Endothelial cell of umbilical vein (primary cell): ENCODE measurements around the gene ATP2A2. TPM values are rescaled to one million over a fixed set of nuclear protein-coding genes. Genes with fewer than 3 reads are reported as not detected.

Source experiments
- BruUV-seq: library from RNA; stranded (reverse); fragments of 400-500 nt; replicated peaks from 2 replicates; lab custom pipeline; 2021; lab: Mats Ljungman, UMichigan
- CTCF ChIA-PET: fragments of 300-600, 350-600 bp; sonication (Branson Sonifier 250); formaldehyde crosslinking; loops from one replicate; lab custom pipeline; 2021; ENCODE audit warnings: antibody characterized with exemption, inconsistent platforms; lab: Charles Lee
- POLR2A ChIA-PET: fragments of 300-600, 350-600 bp; sonication (Branson Sonifier 250); formaldehyde crosslinking; loops from one replicate; lab custom pipeline; 2021; ENCODE audit warnings: antibody characterized with exemption, inconsistent platforms; lab: Charles Lee
- DNase-seq: peaks from one replicate; pipeline ENCODE4 v3.0.0-alpha.2; 2011; ENCODE audit warnings: low read depth, low spot score
- FAIRE-seq: peaks from 2 replicates; lab custom pipeline; 2011; peaks lifted over from hg19 to GRCh38; lab: Jason Lieb, UNC
- H2AFZ ChIP-seq: 2 replicates; pipeline ENCODE4 v1.6.0; 2012; ENCODE audit warnings: low read depth, low read length, control low read depth, inconsistent platforms
- H3K27ac ChIP-seq: 2 replicates; pipeline ENCODE4 v1.5.1; 2011; ENCODE audit warnings: low read depth, mild to moderate bottlenecking, control low read depth, low read length, moderate library complexity; ENCODE audit not compliant: insufficient read depth
- H3K27me3 ChIP-seq, 2 experiments: 2 replicates each; pipeline versions ENCODE4 v1.6.0 to v1.6.1; 2011; ENCODE audit warnings: low read length in 2 of 2, mixed read lengths in 1 of 2; ENCODE audit not compliant: control insufficient read depth in 2 of 2, insufficient read depth in 2 of 2
- H3K36me3 ChIP-seq, 2 experiments: 2 replicates in 1 of 2; 3 replicates in 1 of 2; pipeline ENCODE4 v1.5.1; 2011; ENCODE audit warnings: low read length in 2 of 2, mild to moderate bottlenecking in 1 of 2, moderate library complexity in 1 of 2; ENCODE audit not compliant: control insufficient read depth in 2 of 2, insufficient read depth in 2 of 2; ENCODE audit errors: extremely low read depth in 1 of 2
- H3K4me1 ChIP-seq: 3 replicates; pipeline ENCODE4 v1.5.1; 2011; ENCODE audit warnings: mild to moderate bottlenecking, low read length; ENCODE audit not compliant: control insufficient read depth, insufficient read depth; ENCODE audit errors: extremely low read depth
- H3K4me2 ChIP-seq: 2 replicates; pipeline ENCODE4 v1.6.1; 2011; ENCODE audit warnings: low read length, control low read depth, mixed read lengths; ENCODE audit not compliant: insufficient read depth
- H3K4me3 ChIP-seq, 3 experiments: fragments of 200-600 bp in 1 of 3; sonication (generic), shearing (Covaris generic) in 1 of 3; replicated peaks in 1 of 3; 2 replicates each; pipeline ENCODE4 v1.5.1; 2011 to 2016; ENCODE audit warnings: control low read depth in 3 of 3, low read length in 3 of 3, mild to moderate bottlenecking in 2 of 3, inconsistent platforms in 1 of 3, low read depth in 1 of 3, moderate library complexity in 1 of 3; ENCODE audit not compliant: insufficient read depth in 1 of 3
- H3K79me2 ChIP-seq: 2 replicates; pipeline ENCODE4 v1.6.0; 2012; ENCODE audit warnings: low read length, inconsistent platforms; ENCODE audit not compliant: control insufficient read depth, insufficient read depth
- H3K9ac ChIP-seq: replicated peaks from 2 replicates; pipeline ENCODE3; 2011; ENCODE audit warnings: low read length, control low read depth; ENCODE audit not compliant: insufficient read depth; ENCODE audit errors: extremely low read depth
- H3K9me1 ChIP-seq: replicated peaks from 3 replicates; pipeline ENCODE4 v1.6.0; 2011; ENCODE audit warnings: mild to moderate bottlenecking, low read length; ENCODE audit not compliant: control insufficient read depth, insufficient read depth; ENCODE audit errors: extremely low read depth
- H3K9me3 ChIP-seq: replicated peaks from 2 replicates; pipeline ENCODE4 v1.5.1; 2012; ENCODE audit warnings: low read length, inconsistent platforms; ENCODE audit not compliant: control insufficient read depth, insufficient read depth
- H4K20me1 ChIP-seq: replicated peaks from 2 replicates; pipeline ENCODE3; 2011; ENCODE audit warnings: mild to moderate bottlenecking, low read length; ENCODE audit not compliant: control insufficient read depth, insufficient read depth; ENCODE audit errors: extremely low read depth
- EZH2 ChIP-seq: IDR thresholded peaks from 2 replicates; pipeline ENCODE4 v1.6.1; 2012; ENCODE audit warnings: borderline replicate concordance, low read depth, mild to moderate bottlenecking, moderate library complexity, low read length, inconsistent platforms; ENCODE audit not compliant: severe bottlenecking
- FOS ChIP-seq: IDR thresholded peaks from 2 replicates; pipeline ENCODE4 v1.6.1; 2011; ENCODE audit warnings: mild to moderate bottlenecking, low read length, moderate library complexity, borderline replicate concordance; ENCODE audit not compliant: insufficient read depth
- GATA2 ChIP-seq: IDR thresholded peaks from 2 replicates; pipeline ENCODE4 v1.7.0; 2011; ENCODE audit warnings: low read depth, mild to moderate bottlenecking, moderate library complexity, mixed read lengths, low read length; ENCODE audit not compliant: insufficient read length, insufficient read depth
- JUN ChIP-seq: IDR thresholded peaks from 2 replicates; pipeline ENCODE4 v1.6.1; 2011; ENCODE audit warnings: borderline replicate concordance, low read depth; ENCODE audit not compliant: insufficient read length, insufficient read depth
- MAX ChIP-seq: IDR thresholded peaks from 2 replicates; pipeline ENCODE4 v1.6.1; 2011; ENCODE audit not compliant: insufficient read depth, insufficient read length
- MYC ChIP-seq: IDR thresholded peaks from one replicate; pipeline ENCODE4 v1.6.1; 2011; ENCODE audit warnings: mild to moderate bottlenecking, low read depth, low read length
- POLR2A ChIP-seq: IDR thresholded peaks from 2 replicates; pipeline ENCODE4 v1.6.1; 2012; ENCODE audit warnings: low read depth, mild to moderate bottlenecking, control low read depth, low read length
- POLR2AphosphoS5 ChIP-seq: IDR thresholded peaks from 2 replicates; pipeline ENCODE4 v1.6.1; 2012; ENCODE audit warnings: low read depth, mild to moderate bottlenecking, control low read depth, low read length, moderate library complexity; ENCODE audit not compliant: insufficient read depth
- dilution Hi-C: fragments of 300-500 bp; cut with MboI; formaldehyde crosslinking; loops from one replicate; pipeline ENCODE4 v1.15.0; 2019; ENCODE audit warnings: low sequenced_read_pairs; ENCODE audit not compliant: extremely low pct_ligation_motif_present
- intact Hi-C: fragments of 100-400 bp; cut with micrococcal nuclease; formaldehyde crosslinking; loops from one replicate; pipeline ENCODE4 v1.10.0; 2022
- polyA plus RNA-seq, 4 experiments: library from polyadenylated mRNA; depleted of rRNA in 3 of 4; stranded (reverse) in 3 of 4; unstranded in 1 of 4; fragments of >200 nt; gene quantifications; 2 replicates each; pipeline versions ENCODE4 v1.2.1 to v1.2.3, GENCODE V29; 2011 to 2012; ENCODE audit warnings: missing spikeins in 1 of 4
- total RNA-seq: library from RNA; stranded (reverse); gene quantifications from 2 replicates; pipeline ENCODE4 v1.2.3, GENCODE V29; 2021
- TF ChIP-seq, protein P1 (sequence below), 2 donors: IDR thresholded peaks; 1 replicate in 1 of 2; 2 replicates in 1 of 2; pipeline ENCODE4 v1.5.1; 2011; ENCODE audit warnings: low read length in 2 of 2, mild to moderate bottlenecking in 2 of 2, moderate library complexity in 2 of 2, control low read depth in 1 of 2, inconsistent platforms in 1 of 2, low read depth in 1 of 2; ENCODE audit not compliant: insufficient read depth in 1 of 2; ENCODE audit errors: extremely low read depth in 1 of 2

Gene ATP2A2
- total and polyA plus RNA-seq, 2 donors (not counting 3 experiments of a cell fraction or from before 2014, with no cell fraction given): 102 to 239 TPM

DNA sequence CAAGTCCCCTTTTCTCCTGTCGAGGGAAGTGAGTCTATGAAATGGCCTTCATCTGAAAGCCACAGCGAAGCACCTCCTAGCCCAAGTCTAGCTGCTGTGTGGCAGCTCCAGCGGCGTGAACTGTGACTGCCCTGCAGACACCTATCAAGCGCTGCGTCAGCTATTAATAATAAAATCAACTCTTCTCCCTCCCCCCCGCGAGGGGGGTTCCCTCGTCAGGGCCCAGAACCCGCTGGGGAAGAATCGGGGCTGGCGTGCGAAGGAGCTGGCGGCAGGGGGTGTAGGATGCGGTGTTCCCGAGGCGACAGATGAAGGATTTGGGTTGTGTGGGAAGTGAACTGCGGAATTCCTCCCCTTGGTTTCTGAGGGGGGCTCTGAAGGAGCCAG is 662 bp upstream of the ATP2A2 start:
- POLR2A ChIA-PET: interaction anchor here (0.5 to 1.0 kb wide), 3 partner anchors 33 to 202 kb away, joined by 3 to 5 read pairs (median 4); no protein-coding TSS in a partner anchor
- FAIRE-seq (peak; percentile 64), DNase-seq (peak; percentile 66)
- H3K36me3 ChIP-seq: peaks cover 0 to 10% of the 10 kb centered on the region in 2 experiments
- H4K20me1 ChIP-seq: peaks cover 9% of the 10 kb centered on the region
- no peaks in the 10 kb centered on the region for H3K9me3 ChIP-seq
- dilution Hi-C loops: no loop called here
- intact Hi-C loops: loop anchor here (1.0 to 5.0 kb wide), 5 partner anchors 9 to 158 kb away; partner anchors contain the start of genes ANAPC7 and IFT81
- H3K4me1 ChIP-seq: peaks cover 36% of the 10 kb centered on the region
- CTCF ChIA-PET: interaction anchor here (0.7 to 3.0 kb wide), 16 partner anchors 9 to 182 kb away, joined by 3 to 16 read pairs (median 3); partner anchors contain the start of gene ARPC3
- H3K27me3 ChIP-seq: no peaks in the 10 kb centered on the region
- peak overlapping the region; percentile 61 for H3K27ac ChIP-seq
- H3K79me2 ChIP-seq: peaks cover 39% of the 10 kb centered on the region
- BruUV-seq: TSS peak; percentile 72
- TF ChIP-seq MYC (no peak), EZH2 (no peak), FOS (no peak), GATA2 (no peak), JUN (no peak), POLR2AphosphoS5 (no peak), MAX (no peak), POLR2A (no peak)
- TF ChIP-seq, protein P1, sequence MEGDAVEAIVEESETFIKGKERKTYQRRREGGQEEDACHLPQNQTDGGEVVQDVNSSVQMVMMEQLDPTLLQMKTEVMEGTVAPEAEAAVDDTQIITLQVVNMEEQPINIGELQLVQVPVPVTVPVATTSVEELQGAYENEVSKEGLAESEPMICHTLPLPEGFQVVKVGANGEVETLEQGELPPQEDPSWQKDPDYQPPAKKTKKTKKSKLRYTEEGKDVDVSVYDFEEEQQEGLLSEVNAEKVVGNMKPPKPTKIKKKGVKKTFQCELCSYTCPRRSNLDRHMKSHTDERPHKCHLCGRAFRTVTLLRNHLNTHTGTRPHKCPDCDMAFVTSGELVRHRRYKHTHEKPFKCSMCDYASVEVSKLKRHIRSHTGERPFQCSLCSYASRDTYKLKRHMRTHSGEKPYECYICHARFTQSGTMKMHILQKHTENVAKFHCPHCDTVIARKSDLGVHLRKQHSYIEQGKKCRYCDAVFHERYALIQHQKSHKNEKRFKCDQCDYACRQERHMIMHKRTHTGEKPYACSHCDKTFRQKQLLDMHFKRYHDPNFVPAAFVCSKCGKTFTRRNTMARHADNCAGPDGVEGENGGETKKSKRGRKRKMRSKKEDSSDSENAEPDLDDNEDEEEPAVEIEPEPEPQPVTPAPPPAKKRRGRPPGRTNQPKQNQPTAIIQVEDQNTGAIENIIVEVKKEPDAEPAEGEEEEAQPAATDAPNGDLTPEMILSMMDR (IDR thresholded peaks at IDR 0.05; ENCODE audit: extremely low read depth in 1 of 2, insufficient read depth in 1 of 2, low read depth in 1 of 2, low read length in 2 of 2): no peak
- peak overlapping the region; percentile 76 for H3K9ac ChIP-seq
- peak overlapping the region; percentile 54 for H3K4me2 ChIP-seq
- no peaks in the 10 kb centered on the region for H3K9me1 ChIP-seq
- H3K4me3 ChIP-seq: peak overlapping the region; percentile 38 to 95 (median 43)
- H2AFZ ChIP-seq: peak overlapping the region; percentile 75
